Activated CD4-positive, alpha-beta T cell treated with anti-CD3 and anti-CD28 coated beads for 1 hour (primary cell): ENCODE measurements around the gene SPRYD3.
"Not testable (repeated sequence)": the region's sequence is repeated elsewhere in the genome, so short reads cannot be mapped to it uniquely, and the experiment has no call there.

ENCODE experiments used
- DNase-seq: peaks from one replicate; pipeline ENCODE4 v3.0.0-alpha.2; 2020

The SPRYD3 gene

GRCh38 chr12:53049571-53050318 is 29.4 kb downstream of the SPRYD3 start, which contains the start of gene TNS2:
TNS2 (plus strand) TSS chr12:53050065; CDS start chr12:53050186, 121 bp downstream.
- DNase-seq = no peak

GRCh38 chr12:53048780-53049401 is 30.3 kb downstream of the SPRYD3 start:
- no peak for DNase-seq

GRCh38 chr12:53048033-53048779 is 31.0 kb downstream of the SPRYD3 start:
- DNase-seq = no peak

- DNase-seq = peak; percentile 55
These were observed 31.8 kb downstream of the SPRYD3 start for GRCh38 chr12:53047221-53048032.

GRCh38 chr12:53046655-53047220 is 32.5 kb downstream of the SPRYD3 start:
- no peak for DNase-seq

- no peak for DNase-seq
These were observed 33.5 kb downstream of the SPRYD3 start for GRCh38 chr12:53045696-53046045.

GRCh38 chr12:53044896-53045695 is 34.1 kb downstream of the SPRYD3 start:
- no peak for DNase-seq

GRCh38 chr12:53044052-53044581 is 35.1 kb downstream of the SPRYD3 start:
- DNase-seq = no peak

GRCh38 chr12:53042607-53043454 is 36.4 kb downstream of the SPRYD3 start:
- DNase-seq = no peak

- DNase-seq = no peak
These were observed 39.3 kb downstream of the SPRYD3 start for GRCh38 chr12:53039851-53040250.

GRCh38 chr12:53036802-53037201 is 42.4 kb downstream of the SPRYD3 start:
- no peak for DNase-seq

GRCh38 chr12:53034459-53034858 is 44.7 kb downstream of the SPRYD3 start:
- no peak for DNase-seq

- not testable (repeated sequence) for DNase-seq
These were observed 45.4 kb downstream of the SPRYD3 start for GRCh38 chr12:53033832-53034231.

GRCh38 chr12:53031616-53032015 is 47.6 kb downstream of the SPRYD3 start:
- DNase-seq = no peak

GRCh38 chr12:53027014-53027413 is 52.2 kb downstream of the SPRYD3 start:
- DNase-seq = not testable (repeated sequence)

GRCh38 chr12:53025250-53025649 is 53.9 kb downstream of the SPRYD3 start:
- DNase-seq = no peak

GRCh38 chr12:53014709-53015108 is 64.5 kb downstream of the SPRYD3 start:
- DNase-seq = no peak
